ENCODE data around the gene CDYL2.

GRCh38 chr16:80731915-80732314 lies 72.5 kb downstream of the CDYL2 start:
- TF ChIP-seq CTCF (conservative IDR thresholded peaks at IDR 0.05 in 1 of 2, IDR thresholded peaks at IDR 0.05 in 1 of 2; ENCODE audit: extremely low read depth in 1 of 2, insufficient read depth in 1 of 2, low read depth in 1 of 2, low read length in 2 of 2) (no peak), EZH2 (IDR thresholded peaks at IDR 0.05; ENCODE audit: borderline replicate concordance, low read length) (no peak)
